OCI-LY3 (cell line): Measurements from ENCODE around the gene ALOXE3.
"Not testable (repeated sequence)": the region's sequence is repeated elsewhere in the genome, so short reads cannot be mapped to it uniquely, and the experiment has no call there.

ENCODE experiments used
- EZH2phosphoT487 ChIP-seq: fragments of 200-600 bp; shearing (Covaris generic); IDR thresholded peaks from 2 replicates; pipeline ENCODE4 v1.6.1; 2018; ENCODE audit warnings: antibody characterized with exemption, mixed run types, low read depth
- TF ChIP-seq, protein P1 (sequence below): fragments of 200-600, 300-600 bp; sonication (generic); IDR thresholded peaks from 2 replicates; pipeline ENCODE4 v1.5.1; 2014; ENCODE audit warnings: antibody characterized with exemption, low read length, low read depth

DNA sequence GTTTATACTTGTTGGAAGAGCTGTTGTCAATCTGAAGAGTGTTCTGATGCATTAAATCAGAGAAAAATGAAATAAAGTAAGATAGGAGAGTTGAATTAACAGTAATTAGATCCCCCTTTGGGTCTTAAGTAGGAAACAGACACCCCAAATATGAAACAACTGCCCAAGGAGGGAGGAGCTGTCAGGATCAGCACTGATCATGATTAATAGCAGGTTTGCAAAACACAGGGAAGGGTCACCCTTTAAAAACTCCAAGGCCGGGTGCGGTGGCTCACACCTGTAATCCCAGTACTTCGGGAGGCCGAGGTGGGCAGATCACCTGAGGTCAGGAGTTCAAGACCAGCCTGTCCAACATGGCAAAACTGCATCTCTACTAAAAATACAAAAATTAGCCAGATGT is 11.3 kb downstream of the ALOXE3 start:
- TF ChIP-seq, protein P1, sequence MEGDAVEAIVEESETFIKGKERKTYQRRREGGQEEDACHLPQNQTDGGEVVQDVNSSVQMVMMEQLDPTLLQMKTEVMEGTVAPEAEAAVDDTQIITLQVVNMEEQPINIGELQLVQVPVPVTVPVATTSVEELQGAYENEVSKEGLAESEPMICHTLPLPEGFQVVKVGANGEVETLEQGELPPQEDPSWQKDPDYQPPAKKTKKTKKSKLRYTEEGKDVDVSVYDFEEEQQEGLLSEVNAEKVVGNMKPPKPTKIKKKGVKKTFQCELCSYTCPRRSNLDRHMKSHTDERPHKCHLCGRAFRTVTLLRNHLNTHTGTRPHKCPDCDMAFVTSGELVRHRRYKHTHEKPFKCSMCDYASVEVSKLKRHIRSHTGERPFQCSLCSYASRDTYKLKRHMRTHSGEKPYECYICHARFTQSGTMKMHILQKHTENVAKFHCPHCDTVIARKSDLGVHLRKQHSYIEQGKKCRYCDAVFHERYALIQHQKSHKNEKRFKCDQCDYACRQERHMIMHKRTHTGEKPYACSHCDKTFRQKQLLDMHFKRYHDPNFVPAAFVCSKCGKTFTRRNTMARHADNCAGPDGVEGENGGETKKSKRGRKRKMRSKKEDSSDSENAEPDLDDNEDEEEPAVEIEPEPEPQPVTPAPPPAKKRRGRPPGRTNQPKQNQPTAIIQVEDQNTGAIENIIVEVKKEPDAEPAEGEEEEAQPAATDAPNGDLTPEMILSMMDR, result not testable (repeated sequence)
- TF ChIP-seq EZH2phosphoT487, result not testable (repeated sequence)
